ENCODE measurements around the gene TRIM39. TPM values are rescaled to one million over a fixed set of nuclear protein-coding genes. Genes with fewer than 3 reads are reported as not detected.

Gene TRIM39
- total RNA-seq, 2 experiments from 2014 or later = 38.2 to 38.3 TPM

GRCh38 chr6:30329331-30329730, 2.6 kb downstream of the TRIM39 start:
- intact Hi-C loops (cut with DNase I, micrococcal nuclease) = loop anchor here (5.0 to 10.0 kb wide), 4 partner anchors 72 to 585 kb away; partner anchors contain the start of genes POLR1H (in 1 of the 2) and VARS2 (in 1 of the 2)
- Mint-ChIP-seq H3K9me3 (no peaks in the 10 kb centered on the region), H3K4me1 (ENCODE audit: low read depth) (peaks cover 42% of the 10 kb centered on the region), H3K27ac (peak overlapping the region; percentile 97), H3K36me3 (ENCODE audit: low read depth) (peaks cover 87% of the 10 kb centered on the region), H3K4me3 (no peak overlapping the region), H3K27me3 (no peaks in the 10 kb centered on the region)
- Histone ChIP-seq H3K36me3 (ENCODE audit: insufficient read depth, low read length) (peaks cover 42% of the 10 kb centered on the region), H3K27me3 (ENCODE audit: control insufficient read depth in 1 of 2, insufficient read depth in 2 of 2, low read length in 2 of 2) (no peaks in the 10 kb centered on the region), H3K9me3 (ENCODE audit: control insufficient read depth in 1 of 2, insufficient read depth in 1 of 2, low read length in 2 of 2) (no peaks in the 10 kb centered on the region), H3K4me1 (ENCODE audit: insufficient read depth, low read length) (peaks cover 32% of the 10 kb centered on the region), H3K27ac (ENCODE audit: low read depth in 1 of 2, low read length in 2 of 2) (no peak overlapping the region), H3K4me3 (ENCODE audit: low read length) (no peak overlapping the region)
- DNase-seq (peak in 1 of 14 experiments; percentile 39), ATAC-seq (ENCODE audit: poor library complexity) (no peak)
- no peak for TF ChIP-seq CTCF (IDR thresholded peaks at IDR 0.05)
- ChIA-PET CTCF (interaction anchor here (1.4 kb wide), 1 partner anchor 124 kb away, joined by 6 read pairs; no protein-coding TSS in a partner anchor), POLR2A (interaction anchor here (1.5 kb wide), 1 partner anchor 15 kb away, joined by 3 read pairs; the partner anchor contains the start of gene RPP21)

DNA sequence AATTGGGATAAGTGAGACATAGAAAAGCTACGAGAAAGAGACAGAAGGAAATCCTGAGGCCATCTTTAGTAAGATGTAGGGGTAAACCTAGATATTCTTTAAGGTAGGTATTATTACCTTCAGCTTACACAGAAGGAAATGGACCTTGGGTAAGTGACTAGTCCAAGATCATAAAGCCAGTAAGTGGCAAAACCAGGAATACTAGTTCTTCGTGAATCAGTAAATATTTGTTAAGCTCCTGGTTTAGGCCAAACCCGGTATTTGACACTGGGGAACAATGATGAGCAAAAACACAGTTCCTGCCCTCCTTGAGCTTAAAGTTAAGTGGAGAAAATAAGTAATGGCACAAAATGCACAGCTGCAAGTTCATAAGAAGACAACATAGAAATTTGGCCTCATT, 5.3 kb downstream of the TRIM39 start:
- Histone ChIP-seq H3K4me3 (ENCODE audit: low read length) (no peak overlapping the region), H3K9me3 (ENCODE audit: control insufficient read depth in 1 of 2, insufficient read depth in 1 of 2, low read length in 2 of 2) (no peaks in the 10 kb centered on the region), H3K27me3 (ENCODE audit: control insufficient read depth in 1 of 2, insufficient read depth in 2 of 2, low read length in 2 of 2) (no peaks in the 10 kb centered on the region), H3K36me3 (ENCODE audit: insufficient read depth, low read length) (peaks cover 64% of the 10 kb centered on the region), H3K4me1 (ENCODE audit: insufficient read depth, low read length) (peaks cover 10% of the 10 kb centered on the region), H3K27ac (ENCODE audit: low read depth in 1 of 2, low read length in 2 of 2) (no peak overlapping the region)
- TF ChIP-seq CTCF (IDR thresholded peaks at IDR 0.05) = no peak
- CTCF ChIA-PET = no interaction called here
- peaks cover 22% of the 10 kb centered on the region for H3K4me1 Mint-ChIP-seq (ENCODE audit: low read depth)
- ATAC-seq (ENCODE audit: poor library complexity) = no peak
- intact Hi-C loops (cut with DNase I, micrococcal nuclease) = no loop called here
- peaks cover 95% of the 10 kb centered on the region for H3K36me3 Mint-ChIP-seq (ENCODE audit: low read depth)
- H3K27me3 Mint-ChIP-seq = no peaks in the 10 kb centered on the region
- DNase-seq = no peak
- no peak overlapping the region for H3K4me3 Mint-ChIP-seq
- H3K9me3 Mint-ChIP-seq = no peaks in the 10 kb centered on the region
- POLR2A ChIA-PET = no interaction called here
- H3K27ac Mint-ChIP-seq = no peak overlapping the region

- peaks cover 79% of the 10 kb centered on the region for H3K36me3 ChIP-seq (ENCODE audit: insufficient read depth, low read length)
- H3K27ac Mint-ChIP-seq = no peak overlapping the region
- H3K4me1 ChIP-seq (ENCODE audit: insufficient read depth, low read length) = no peaks in the 10 kb centered on the region
- no peak for DNase-seq
- no peaks in the 10 kb centered on the region for H3K4me1 Mint-ChIP-seq (ENCODE audit: low read depth)
- H3K27ac ChIP-seq (ENCODE audit: low read depth in 1 of 2, low read length in 2 of 2) = no peak overlapping the region
- no peak overlapping the region for H3K4me3 Mint-ChIP-seq
- H3K27me3 Mint-ChIP-seq = no peaks in the 10 kb centered on the region
- H3K9me3 ChIP-seq (ENCODE audit: control insufficient read depth in 1 of 2, insufficient read depth in 1 of 2, low read length in 2 of 2) = no peaks in the 10 kb centered on the region
- no peaks in the 10 kb centered on the region for H3K9me3 Mint-ChIP-seq
- TF ChIP-seq CTCF (IDR thresholded peaks at IDR 0.05) = no peak
- ATAC-seq (ENCODE audit: poor library complexity) = no peak
- POLR2A ChIA-PET = no interaction called here
- no peak overlapping the region for H3K4me3 ChIP-seq (ENCODE audit: low read length)
- CTCF ChIA-PET = no interaction called here
- peaks cover 92% of the 10 kb centered on the region for H3K36me3 Mint-ChIP-seq (ENCODE audit: low read depth)
- intact Hi-C loops (cut with DNase I, micrococcal nuclease) = no loop called here
- no peaks in the 10 kb centered on the region for H3K27me3 ChIP-seq (ENCODE audit: control insufficient read depth in 1 of 2, insufficient read depth in 2 of 2, low read length in 2 of 2)
These were observed 7.5 kb downstream of the TRIM39 start for GRCh38 chr6:30334075-30334783.

All from CD4-positive, alpha-beta T cell (primary cell).